IMR-90 (cell line): Measurements from ENCODE around the gene RPS6KB1. TPM values are rescaled to one million over a fixed set of nuclear protein-coding genes. Genes with fewer than 3 reads are reported as not detected.

Experiments
- ATAC-seq: fragments of 200-7000 bp; cut with Tn5 transposase; 2 replicates; pipeline ENCODE4 v1.9.1; 2020; ENCODE audit warnings: low read depth, mild to moderate bottlenecking, moderate library complexity
- BruUV-seq: library from RNA; stranded (reverse); fragments of 400-500 nt; replicated peaks from 2 replicates; lab custom pipeline; 2021; lab: Mats Ljungman, UMichigan
- CTCF ChIA-PET: fragments of 300-600 bp; formaldehyde crosslinking; extraction: SDS; loops from one replicate; lab custom pipeline; 2021; ENCODE audit warnings: antibody characterized with exemption; lab: Yijun Ruan, JAX
- POLR2A ChIA-PET: fragments of 300-600 bp; sonication (Branson Sonifier 250); formaldehyde crosslinking; loops from one replicate; lab custom pipeline; 2022; ENCODE audit warnings: antibody characterized with exemption; ENCODE audit not compliant: unreplicated experiment; lab: Charles Lee
- DNase-seq: peaks from one replicate; pipeline ENCODE4 v3.0.0; 2013
- H2AFZ ChIP-seq: replicated peaks from 2 replicates; pipeline ENCODE3; 2013; ENCODE audit warnings: low read length, mild to moderate bottlenecking; ENCODE audit not compliant: poor library complexity
- H2AK5ac ChIP-seq: 2 replicates; pipeline ENCODE4 v1.6.1; 2013; ENCODE audit warnings: low read depth, low read length, inconsistent platforms
- H2AK9ac ChIP-seq: replicated peaks from 2 replicates; pipeline ENCODE3; 2013; ENCODE audit warnings: mild to moderate bottlenecking, low read depth, low read length, moderate library complexity; ENCODE audit not compliant: poor library complexity
- H2BK120ac ChIP-seq: 2 replicates; pipeline ENCODE4 v1.6.1; 2013; ENCODE audit warnings: low read depth, low read length, inconsistent platforms
- H2BK15ac ChIP-seq: 3 replicates; pipeline ENCODE4 v1.6.1; 2013; ENCODE audit warnings: low read depth, low read length, inconsistent platforms
- H2BK20ac ChIP-seq: 2 replicates; pipeline ENCODE4 v1.6.1; 2013; ENCODE audit warnings: low read depth, mild to moderate bottlenecking, inconsistent platforms, low read length, moderate library complexity
- H2BK5ac ChIP-seq: 2 replicates; pipeline ENCODE4 v1.6.1; 2013; ENCODE audit warnings: mild to moderate bottlenecking, low read depth, low read length, inconsistent platforms; ENCODE audit not compliant: poor library complexity, severe bottlenecking
- H3K14ac ChIP-seq: replicated peaks from 2 replicates; pipeline ENCODE4 v1.6.1; 2013; ENCODE audit warnings: low read depth, low read length, inconsistent platforms
- H3K18ac ChIP-seq: 2 replicates; pipeline ENCODE4 v1.6.1; 2013; ENCODE audit warnings: low read depth, low read length, control low read depth
- H3K23ac ChIP-seq: 2 replicates; pipeline ENCODE4 v1.6.1; 2013; ENCODE audit warnings: low read depth, low read length, inconsistent platforms
- H3K27ac ChIP-seq: 2 replicates; pipeline ENCODE4 v1.5.1; 2013; ENCODE audit warnings: mild to moderate bottlenecking, control low read depth, low read length; ENCODE audit not compliant: insufficient read depth
- H3K27me3 ChIP-seq: 2 replicates; pipeline ENCODE4 v1.6.1; 2013; ENCODE audit warnings: low read length; ENCODE audit not compliant: control insufficient read depth, insufficient read depth
- H3K36me3 ChIP-seq: 2 replicates; pipeline ENCODE4 v1.6.1; 2013; ENCODE audit warnings: low read length, mixed read lengths; ENCODE audit not compliant: control insufficient read depth, insufficient read depth
- H3K4ac ChIP-seq: 2 replicates; pipeline ENCODE4 v1.6.1; 2013; ENCODE audit warnings: low read depth, low read length, inconsistent platforms
- H3K4me1 ChIP-seq: 2 replicates; pipeline ENCODE4 v1.6.1; 2013; ENCODE audit warnings: low read length, mixed read lengths; ENCODE audit not compliant: control insufficient read depth, insufficient read depth
- H3K4me2 ChIP-seq: 2 replicates; pipeline ENCODE4 v1.6.1; 2013; ENCODE audit warnings: low read depth, mild to moderate bottlenecking, control low read depth, low read length, moderate library complexity
- H3K4me3 ChIP-seq: 2 replicates; pipeline ENCODE4 v1.5.1; 2013; ENCODE audit warnings: low read depth, mild to moderate bottlenecking, control low read depth, low read length, moderate library complexity; ENCODE audit not compliant: insufficient read depth
- H3K56ac ChIP-seq: 2 replicates; pipeline ENCODE4 v1.6.1; 2013; ENCODE audit warnings: low read length, inconsistent platforms; ENCODE audit not compliant: insufficient read depth; ENCODE audit errors: extremely low read depth
- H3K79me1 ChIP-seq, 2 experiments: 2 replicates each; pipeline ENCODE4 v1.6.1; 2013; ENCODE audit warnings: low read length in 2 of 2, inconsistent platforms in 1 of 2, low read depth in 1 of 2
- H3K9ac ChIP-seq: 2 replicates; pipeline ENCODE4 v1.6.1; 2013; ENCODE audit warnings: low read depth, low read length, control low read depth
- H3K9me1 ChIP-seq: 2 replicates; pipeline ENCODE4 v1.6.1; 2013; ENCODE audit warnings: low read length, inconsistent platforms; ENCODE audit not compliant: insufficient read depth
- H3K9me3 ChIP-seq: 2 replicates; pipeline ENCODE4 v1.6.1; 2013; ENCODE audit warnings: low read length; ENCODE audit not compliant: control insufficient read depth, insufficient read depth
- H4K20me1 ChIP-seq: 2 replicates; pipeline ENCODE4 v1.6.1; 2013; ENCODE audit warnings: low read length, inconsistent platforms; ENCODE audit not compliant: insufficient read depth
- H4K5ac ChIP-seq: 2 replicates; pipeline ENCODE4 v1.6.1; 2013; ENCODE audit warnings: mild to moderate bottlenecking, low read depth, low read length, control low read depth
- H4K8ac ChIP-seq, 2 experiments: 2 replicates each; pipeline ENCODE4 v1.6.1; 2013; ENCODE audit warnings: low read depth in 2 of 2, low read length in 2 of 2, control low read depth in 1 of 2, inconsistent platforms in 1 of 2
- H4K91ac ChIP-seq: 2 replicates; pipeline ENCODE4 v1.6.1; 2013; ENCODE audit warnings: low read depth, low read length, inconsistent platforms; ENCODE audit not compliant: insufficient read depth
- BHLHE40 ChIP-seq: fragments of 150-350 bp; IDR thresholded peaks from 2 replicates; pipeline ENCODE4 v1.6.1; 2016; ENCODE audit warnings: mild to moderate bottlenecking, low read depth, low read length
- ELK1 ChIP-seq: fragments of 150-350 bp; IDR thresholded peaks from 2 replicates; pipeline ENCODE4 v1.6.1; 2016; ENCODE audit warnings: low read depth, mild to moderate bottlenecking, low read length, moderate library complexity, borderline replicate concordance
- FOS ChIP-seq: fragments of 150-350 bp; IDR thresholded peaks from 2 replicates; pipeline ENCODE4 v1.6.1; 2016; ENCODE audit warnings: low read depth, low read length
- MAFK ChIP-seq: IDR thresholded peaks from 2 replicates; pipeline ENCODE4 v1.6.1; 2012; ENCODE audit warnings: low read depth, low read length, improper control_type of control experiment
- MAZ ChIP-seq: IDR thresholded peaks from 2 replicates; pipeline ENCODE4 v1.6.1; 2012; ENCODE audit warnings: low read depth, mild to moderate bottlenecking, low read length, improper control_type of control experiment, moderate library complexity, borderline replicate concordance
- MXI1 ChIP-seq: IDR thresholded peaks from 2 replicates; pipeline ENCODE4 v1.6.1; 2012; ENCODE audit warnings: low read depth, mild to moderate bottlenecking, low read length, moderate library complexity, borderline replicate concordance
- RCOR1 ChIP-seq: IDR thresholded peaks from 2 replicates; pipeline ENCODE4 v1.6.1; 2012; ENCODE audit warnings: mild to moderate bottlenecking, low read length, improper control_type of control experiment; ENCODE audit not compliant: insufficient replicate concordance
- RFX5 ChIP-seq: IDR thresholded peaks from 2 replicates; pipeline ENCODE4 v1.8.0; 2012; ENCODE audit warnings: low read depth, mild to moderate bottlenecking, low read length, moderate library complexity
- WGBS, 2 experiments: methylation state at CpG; one replicate each; pipeline versions ENCODE4 v1.1.5 to v1.1.7; 2013; ENCODE audit warnings: missing lambda C conversion rate in 2 of 2; ENCODE audit not compliant: insufficient read length in 1 of 2; ENCODE audit errors: extremely low coverage in 2 of 2; 5-methylcytosine and 5-hydroxymethylcytosine counted together
- dilution Hi-C: fragments of 300-500 bp; cut with HindIII; formaldehyde crosslinking; loops from one replicate; pipeline ENCODE4 v1.14.3; 2018; ENCODE audit warnings: low sequenced_read_pairs; ENCODE audit not compliant: unreplicated experiment
- in situ Hi-C: fragments of 300-500 bp; cut with MboI; formaldehyde crosslinking; loops from 3 replicates; pipeline ENCODE4 v1.14.3; 2019; ENCODE audit warnings: low sequenced_read_pairs, inconsistent platforms, mixed read lengths
- intact Hi-C: fragments of 100-400 bp; cut with micrococcal nuclease; formaldehyde crosslinking; loops from 2 replicates; pipeline ENCODE4 v1.10.0; 2022
- polyA plus RNA-seq, 3 experiments: library from polyadenylated mRNA; depleted of rRNA; stranded (reverse); fragments of >200 nt; gene quantifications; 2 replicates each; pipeline ENCODE4 v1.2.3, GENCODE V29; 2012; ENCODE audit warnings: low replicate concordance in 1 of 3
- total RNA-seq: library from RNA; depleted of rRNA; stranded (reverse); fragments of >200 nt; gene quantifications from 2 replicates; pipeline ENCODE4 v1.2.3, GENCODE V29; 2012

The RPS6KB1 gene
- total and polyA plus RNA-seq, 2 of the 4 experiments (the other 2 are of a cell fraction) = 11.7 to 20.3 TPM

- no peak for TF ChIP-seq RCOR1
- TF ChIP-seq RFX5 = no peak
- TF ChIP-seq ELK1 = no peak
- TF ChIP-seq FOS = no peak
- TF ChIP-seq BHLHE40 = no peak
- TF ChIP-seq MXI1 = no peak
- TF ChIP-seq MAFK = no peak
- no peak for TF ChIP-seq MAZ
- H3K56ac ChIP-seq = no peak overlapping the region
- BruUV-seq = no TSS peak
- H2BK5ac ChIP-seq = no peak overlapping the region
- H3K9ac ChIP-seq = no peak overlapping the region
- DNase-seq = no peak
- H3K4ac ChIP-seq = no peak overlapping the region
- H4K91ac ChIP-seq = no peak overlapping the region
- no peak overlapping the region for H2AFZ ChIP-seq
- H3K23ac ChIP-seq = no peak overlapping the region
- 100% methylated on average over 1 of the region's 8 CpGs; no CpG with 5 or more reads in 1 of the 2 experiments for WGBS, 2 experiments
- 0 out of 2 replicates have a peak, but pooled peaks cover 3% of the 10 kb centered on the region for H3K9me1 ChIP-seq
- H3K14ac ChIP-seq = no peak overlapping the region
- no peak overlapping the region for H2AK5ac ChIP-seq
- ChIA-PET CTCF (interaction anchor here (0.5 kb wide), 1 partner anchor 19 kb away, joined by 3 read pairs; no protein-coding TSS in a partner anchor), POLR2A (no interaction called here)
- H3K27me3 ChIP-seq = no peaks in the 10 kb centered on the region
- dilution Hi-C loops (no loop called here), intact Hi-C loops (no loop called here), in situ Hi-C loops (no loop called here)
- H2BK20ac ChIP-seq = no peak overlapping the region
- peaks cover 6 to 30% of the 10 kb centered on the region in 2 experiments; a peak in 3 of 4 replicates for H3K79me1 ChIP-seq
- no peaks in the 10 kb centered on the region for H3K4me1 ChIP-seq
- no peak overlapping the region for H3K18ac ChIP-seq
- ATAC-seq = no peak
- no peaks in the 10 kb centered on the region for H4K20me1 ChIP-seq
- no peak overlapping the region for H4K5ac ChIP-seq
- H3K4me3 ChIP-seq = no peak overlapping the region
- no peak overlapping the region for H2AK9ac ChIP-seq
- H3K4me2 ChIP-seq = no peak overlapping the region
- H3K9me3 ChIP-seq = no peaks in the 10 kb centered on the region
- H4K8ac ChIP-seq = no peak overlapping the region
- H3K36me3 ChIP-seq = peaks cover 12% of the 10 kb centered on the region
- no peak overlapping the region for H3K27ac ChIP-seq
- H2BK15ac ChIP-seq = no peak overlapping the region
- no peak overlapping the region for H2BK120ac ChIP-seq
Observed at GRCh38 chr17:59888145-59888750, 4.7 kb upstream of the RPS6KB1 start.
